ENCODE measurements around the gene ERMP1.

DNA sequence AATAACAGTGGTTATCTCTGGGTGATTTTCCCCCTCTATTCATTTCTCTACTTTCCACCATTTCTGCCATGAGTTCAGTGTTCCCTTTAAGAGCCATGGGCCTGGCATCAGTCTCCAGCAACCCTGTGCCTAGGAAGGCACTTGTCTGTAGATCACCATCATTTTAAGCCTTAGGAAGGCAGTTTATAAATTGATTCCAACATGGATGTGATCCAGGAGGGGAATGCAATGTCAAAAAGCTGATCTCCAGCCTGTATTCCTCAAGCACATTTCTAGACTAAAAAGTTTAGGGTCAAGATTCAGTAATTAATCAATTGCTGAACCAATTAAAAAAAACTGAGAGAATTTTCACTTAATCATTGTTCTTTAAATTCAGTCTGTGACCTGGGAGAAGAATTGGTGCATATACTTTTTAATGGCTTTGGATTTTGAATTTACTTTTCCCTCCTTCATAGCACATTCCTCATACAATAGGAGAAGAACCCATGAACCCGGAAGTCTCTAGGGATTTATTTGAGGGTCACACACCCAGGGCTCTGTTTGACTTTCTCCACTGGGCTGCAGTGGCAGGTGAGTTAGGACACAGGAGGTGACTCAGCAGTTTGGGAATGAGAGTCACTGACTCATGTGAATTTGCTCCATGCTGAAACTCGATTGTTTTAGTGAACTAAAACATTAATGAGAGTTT lies 6.1 kb upstream of the ERMP1 start:
- TF ChIP-seq, protein P1, sequence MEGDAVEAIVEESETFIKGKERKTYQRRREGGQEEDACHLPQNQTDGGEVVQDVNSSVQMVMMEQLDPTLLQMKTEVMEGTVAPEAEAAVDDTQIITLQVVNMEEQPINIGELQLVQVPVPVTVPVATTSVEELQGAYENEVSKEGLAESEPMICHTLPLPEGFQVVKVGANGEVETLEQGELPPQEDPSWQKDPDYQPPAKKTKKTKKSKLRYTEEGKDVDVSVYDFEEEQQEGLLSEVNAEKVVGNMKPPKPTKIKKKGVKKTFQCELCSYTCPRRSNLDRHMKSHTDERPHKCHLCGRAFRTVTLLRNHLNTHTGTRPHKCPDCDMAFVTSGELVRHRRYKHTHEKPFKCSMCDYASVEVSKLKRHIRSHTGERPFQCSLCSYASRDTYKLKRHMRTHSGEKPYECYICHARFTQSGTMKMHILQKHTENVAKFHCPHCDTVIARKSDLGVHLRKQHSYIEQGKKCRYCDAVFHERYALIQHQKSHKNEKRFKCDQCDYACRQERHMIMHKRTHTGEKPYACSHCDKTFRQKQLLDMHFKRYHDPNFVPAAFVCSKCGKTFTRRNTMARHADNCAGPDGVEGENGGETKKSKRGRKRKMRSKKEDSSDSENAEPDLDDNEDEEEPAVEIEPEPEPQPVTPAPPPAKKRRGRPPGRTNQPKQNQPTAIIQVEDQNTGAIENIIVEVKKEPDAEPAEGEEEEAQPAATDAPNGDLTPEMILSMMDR (conservative IDR thresholded peaks at IDR 0.05; ENCODE audit: low read depth, low read length): no peak
- TF ChIP-seq EZH2phosphoT487 (IDR thresholded peaks at IDR 0.05; ENCODE audit: borderline replicate concordance, low read length): no peak

Data from PC-3 (cell line).